ENCODE measurements around the gene NID1. TPM values are rescaled to one million over a fixed set of nuclear protein-coding genes. Genes with fewer than 3 reads are reported as not detected.

NID1 gene
- total and polyA plus RNA-seq, 2 donors (not counting 3 experiments of a cell fraction or from before 2014, with no cell fraction given) = 87.0 to 109 TPM

- CTCF ChIA-PET = no interaction called here
- intact Hi-C loops (cut with micrococcal nuclease) (no loop called here), dilution Hi-C loops (cut with MboI; ENCODE audit: extremely low pct_ligation_motif_present, low sequenced_read_pairs) (no loop called here)
- FAIRE-seq = no peak
- H3K4me1 ChIP-seq (ENCODE audit: control insufficient read depth, extremely low read depth, insufficient read depth, low read length) = no peaks in the 10 kb centered on the region
- POLR2A ChIA-PET = no interaction called here
- DNase-seq (ENCODE audit: low read depth, low spot score) = no peak
- H3K27ac ChIP-seq (ENCODE audit: insufficient read depth, low read depth, low read length) = no peak overlapping the region
- peaks cover 0 to 14% of the 10 kb centered on the region in 2 experiments for H3K36me3 ChIP-seq (ENCODE audit: control insufficient read depth in 2 of 2, extremely low read depth in 1 of 2, insufficient read depth in 2 of 2, low read length in 2 of 2)
- H3K4me3 ChIP-seq (replicated peaks in 1 of 3; ENCODE audit: insufficient read depth in 1 of 3, low read depth in 1 of 3, low read length in 3 of 3) = no peak overlapping the region
- BruUV-seq (replicated peaks) = no TSS peak
- no peak overlapping the region for H3K9ac ChIP-seq (replicated peaks; ENCODE audit: extremely low read depth, insufficient read depth, low read length)
- H4K20me1 ChIP-seq (replicated peaks; ENCODE audit: control insufficient read depth, extremely low read depth, insufficient read depth, low read length) = no peaks in the 10 kb centered on the region
- no peaks in the 10 kb centered on the region for H3K79me2 ChIP-seq (ENCODE audit: control insufficient read depth, insufficient read depth, low read length)
- TF ChIP-seq MYC (IDR thresholded peaks at IDR 0.05; ENCODE audit: low read depth, low read length) (no peak), FOS (IDR thresholded peaks at IDR 0.05; ENCODE audit: borderline replicate concordance, insufficient read depth, low read length) (no peak), CTCF (IDR thresholded peaks at IDR 0.05; ENCODE audit: extremely low read depth in 1 of 2, insufficient read depth in 1 of 2, low read depth in 1 of 2, low read length in 2 of 2) (no peak), JUN (IDR thresholded peaks at IDR 0.05; ENCODE audit: borderline replicate concordance, insufficient read depth, insufficient read length, low read depth) (no peak), EZH2 (IDR thresholded peaks at IDR 0.05; ENCODE audit: borderline replicate concordance, low read depth, low read length, severe bottlenecking) (no peak), POLR2A (IDR thresholded peaks at IDR 0.05; ENCODE audit: low read depth, low read length) (no peak)
- H3K9me1 ChIP-seq (replicated peaks; ENCODE audit: control insufficient read depth, extremely low read depth, insufficient read depth, low read length) = no peaks in the 10 kb centered on the region
- no peaks in the 10 kb centered on the region for H3K9me3 ChIP-seq (replicated peaks; ENCODE audit: control insufficient read depth, insufficient read depth, low read length)
- H2AFZ ChIP-seq (ENCODE audit: low read depth, low read length) = no peak overlapping the region
- H3K27me3 ChIP-seq (ENCODE audit: control insufficient read depth in 2 of 2, insufficient read depth in 2 of 2, low read length in 2 of 2) = no peaks in the 10 kb centered on the region
- no peak overlapping the region for H3K4me2 ChIP-seq (ENCODE audit: insufficient read depth, low read length)
Measured at GRCh38 chr1:236044341-236044740, 20.5 kb downstream of the NID1 start.

All from endothelial cell of umbilical vein (primary cell).